Stimulated activated CD4-positive, alpha-beta T cell treated with anti-CD3 and anti-CD28 coated beads, Interleukin-15, amount 100 ng/mL, for 48 hours (primary cell): ENCODE measurements around the gene CLTCL1.

Source experiments
- DNase-seq, 2 donors: peaks; one replicate each; pipeline ENCODE4 v3.0.0-alpha.2; 2020; ENCODE audit warnings: low read depth in 2 of 2

The CLTCL1 gene

DNA sequence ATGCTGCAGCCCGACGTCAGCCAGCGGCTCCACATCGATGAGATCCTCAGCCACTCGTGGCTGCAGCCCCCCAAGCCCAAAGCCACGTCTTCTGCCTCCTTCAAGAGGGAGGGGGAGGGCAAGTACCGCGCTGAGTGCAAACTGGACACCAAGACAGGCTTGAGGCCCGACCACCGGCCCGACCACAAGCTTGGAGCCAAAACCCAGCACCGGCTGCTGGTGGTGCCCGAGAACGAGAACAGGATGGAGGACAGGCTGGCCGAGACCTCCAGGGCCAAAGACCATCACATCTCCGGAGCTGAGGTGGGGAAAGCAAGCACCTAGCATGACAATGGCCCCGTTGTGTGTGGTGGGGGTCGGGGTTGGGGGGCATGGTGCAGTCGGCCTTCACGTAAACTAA is 159.4 kb downstream of the CLTCL1 start:
- DNase-seq, result no peak

DNA sequence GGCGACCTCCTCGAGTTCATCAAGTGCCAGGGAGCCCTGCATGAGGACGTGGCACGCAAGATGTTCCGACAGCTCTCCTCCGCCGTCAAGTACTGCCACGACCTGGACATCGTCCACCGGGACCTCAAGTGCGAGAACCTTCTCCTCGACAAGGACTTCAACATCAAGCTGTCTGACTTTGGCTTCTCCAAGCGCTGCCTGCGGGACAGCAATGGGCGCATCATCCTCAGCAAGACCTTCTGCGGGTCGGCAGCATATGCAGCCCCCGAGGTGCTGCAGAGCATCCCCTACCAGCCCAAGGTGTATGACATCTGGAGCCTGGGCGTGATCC is 159.9 kb downstream of the CLTCL1 start:
- DNase-seq, result no peak

DNA sequence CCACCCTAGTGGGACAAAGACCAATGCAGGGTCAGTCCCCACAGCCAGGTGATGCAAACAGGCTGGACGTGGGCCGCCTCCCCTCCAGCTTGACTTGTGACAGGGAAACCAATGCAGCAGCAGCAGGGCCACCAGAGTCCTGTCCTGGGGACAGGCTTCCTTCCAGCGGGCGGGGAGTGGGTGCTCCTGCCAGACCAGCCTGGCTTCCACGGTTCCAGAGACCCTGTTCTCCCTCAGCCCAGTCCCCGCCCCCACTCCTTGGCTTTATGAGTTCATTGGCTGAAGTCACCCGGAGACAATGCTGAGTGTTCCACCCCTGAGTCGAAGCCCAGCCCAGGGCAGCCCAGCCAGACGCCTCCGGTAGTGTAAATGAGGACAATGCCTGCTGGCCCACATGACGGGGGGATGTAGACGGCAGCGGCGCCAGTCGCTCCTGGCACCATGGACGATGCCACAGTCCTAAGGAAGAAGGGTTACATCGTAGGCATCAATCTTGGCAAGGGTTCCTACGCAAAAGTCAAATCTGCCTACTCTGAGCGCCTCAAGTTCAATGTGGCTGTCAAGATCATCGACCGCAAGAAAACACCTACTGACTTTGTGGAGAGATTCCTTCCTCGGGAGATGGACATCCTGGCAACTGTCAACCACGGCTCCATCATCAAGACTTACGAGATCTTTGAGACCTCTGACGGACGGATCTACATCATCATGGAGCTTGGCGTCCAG is 160.4 kb downstream of the CLTCL1 start, which contains the start of gene TSSK2:
TSS of gene TSSK2 (plus strand) at position 350 of the 726 bp plus-strand sequence. CDS start at position 442, 92 bp downstream.
- DNase-seq, result no peak

DNA sequence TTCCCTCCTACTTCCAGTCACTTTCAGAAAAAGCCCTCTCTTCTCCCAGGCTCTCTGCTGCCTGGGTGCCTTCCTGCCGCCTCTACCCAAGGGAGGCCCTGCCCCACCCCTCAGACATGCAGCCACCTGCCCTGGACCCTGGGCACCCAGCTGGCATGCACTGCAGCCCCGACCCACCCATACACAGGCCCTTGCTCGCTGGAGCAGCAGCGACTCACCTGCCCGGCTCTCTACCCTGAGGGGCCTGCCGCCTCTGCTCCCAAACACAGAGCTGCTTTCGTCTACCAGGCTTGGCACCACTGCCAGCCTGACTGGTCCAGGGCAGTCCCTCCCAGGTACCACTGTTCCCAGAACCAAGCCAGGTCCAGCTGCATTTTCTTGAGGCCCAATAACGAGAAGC is 161.6 kb downstream of the CLTCL1 start:
- DNase-seq, result no peak
